BLaER1 treated with 17β-estradiol and CSF1 and Interleukin-3, amounts not matched to agents 10 nM and 100 nM (cell line): ENCODE measurements around the gene SLC12A4.

ENCODE experiments used
- H3K27ac ChIP-seq, 11 experiments: shearing (Covaris generic); formaldehyde crosslinking; 2 replicates each; pipeline ENCODE4 v1.8.1; 2022
- H3K27me3 ChIP-seq, 11 experiments: shearing (Covaris generic); formaldehyde crosslinking; 2 replicates each; pipeline ENCODE4 v1.8.1; 2022
- H3K36me3 ChIP-seq, 11 experiments: shearing (Covaris generic); formaldehyde crosslinking; 2 replicates each; pipeline ENCODE4 v1.8.1; 2022
- H3K4me1 ChIP-seq, 10 experiments: shearing (Covaris generic); formaldehyde crosslinking; 2 replicates each; pipeline ENCODE4 v1.8.1; 2022
- H3K4me2 ChIP-seq, 11 experiments: shearing (Covaris generic); formaldehyde crosslinking; 2 replicates each; pipeline ENCODE4 v1.8.1; 2022
- H3K4me3 ChIP-seq, 10 experiments: shearing (Covaris generic); formaldehyde crosslinking; 2 replicates each; pipeline ENCODE4 v1.8.1; 2022
- H3K9ac ChIP-seq, 11 experiments: shearing (Covaris generic); formaldehyde crosslinking; 2 replicates each; pipeline ENCODE4 v1.8.1; 2022
- H3K9me3 ChIP-seq, 11 experiments: shearing (Covaris generic); formaldehyde crosslinking; replicated peaks in 1 of 11; 2 replicates each; pipeline ENCODE4 v1.8.1; 2022
- H4K20me1 ChIP-seq, 11 experiments: shearing (Covaris generic); formaldehyde crosslinking; 2 replicates each; pipeline ENCODE4 v1.8.1; 2022
- Cebpa-rat ChIP-seq, 11 experiments: shearing (Covaris generic); IDR thresholded peaks; 2 replicates each; pipeline ENCODE4 v1.8.1; 2022

Gene SLC12A4

GRCh38 chr16:67951485-67951884 is 17.0 kb downstream of the SLC12A4 start:
- H3K9me3 ChIP-seq, result no peaks in the 10 kb centered on the region
- no peaks in the 10 kb centered on the region for H3K27me3 ChIP-seq
- H3K27ac ChIP-seq, result no peak overlapping the region
- H3K4me3 ChIP-seq, result no peak overlapping the region
- no peak overlapping the region; a peak in 1 of 22 replicates for H3K9ac ChIP-seq
- peaks cover 0 to 42% (median 0%) of the 10 kb centered on the region in 11 experiments; a peak in 3 of 22 replicates for H4K20me1 ChIP-seq
- TF ChIP-seq Cebpa-rat (IDR thresholded peaks at IDR 0.05), result no peak
- H3K4me1 ChIP-seq, result peaks cover 0 to 13% (median 5%) of the 10 kb centered on the region in 10 experiments; a peak in 10 of 20 replicates
- H3K36me3 ChIP-seq, result peaks cover 15 to 99% (median 71%) of the 10 kb centered on the region in 11 experiments; a peak in 20 of 22 replicates
- H3K4me2 ChIP-seq, result no peak overlapping the region

- H3K27me3 ChIP-seq, result no peaks in the 10 kb centered on the region
- TF ChIP-seq Cebpa-rat (IDR thresholded peaks at IDR 0.05), result no peak
- no peak overlapping the region for H3K4me3 ChIP-seq
- H4K20me1 ChIP-seq, result peaks cover 0 to 46% (median 0%) of the 10 kb centered on the region in 11 experiments; a peak in 3 of 22 replicates
- no peak overlapping the region for H3K4me2 ChIP-seq
- H3K36me3 ChIP-seq, result peaks cover 24 to 99% (median 82%) of the 10 kb centered on the region in 11 experiments
- no peaks in the 10 kb centered on the region for H3K9me3 ChIP-seq
- H3K9ac ChIP-seq, result no peak overlapping the region
- peaks cover 0 to 17% (median 8%) of the 10 kb centered on the region in 10 experiments; a peak in 10 of 20 replicates for H3K4me1 ChIP-seq
- no peak overlapping the region for H3K27ac ChIP-seq
These were observed 18.0 kb downstream of the SLC12A4 start for GRCh38 chr16:67950335-67950843.

GRCh38 chr16:67949645-67950044 is 18.8 kb downstream of the SLC12A4 start:
- Histone ChIP-seq H3K9me3 (no peaks in the 10 kb centered on the region), H3K36me3 (peaks cover 25 to 99% (median 83%) of the 10 kb centered on the region in 11 experiments), H3K4me3 (no peak overlapping the region), H3K9ac (no peak overlapping the region), H3K4me2 (no peak overlapping the region), H4K20me1 (peaks cover 0 to 49% (median 0%) of the 10 kb centered on the region in 11 experiments; a peak in 4 of 22 replicates), H3K27ac (no peak overlapping the region), H3K27me3 (no peaks in the 10 kb centered on the region), H3K4me1 (peaks cover 0 to 17% (median 8%) of the 10 kb centered on the region in 10 experiments; a peak in 10 of 20 replicates)
- TF ChIP-seq Cebpa-rat (IDR thresholded peaks at IDR 0.05), result no peak

GRCh38 chr16:67948015-67948414 is 20.4 kb downstream of the SLC12A4 start:
- H3K36me3 ChIP-seq, result peaks cover 21 to 96% (median 79%) of the 10 kb centered on the region in 11 experiments; a peak in 21 of 22 replicates

GRCh38 chr16:67946966-67947558 is 21.4 kb downstream of the SLC12A4 start:
- Histone ChIP-seq H3K36me3 (peaks cover 21 to 96% (median 86%) of the 10 kb centered on the region in 11 experiments; a peak in 21 of 22 replicates), H3K27me3 (no peaks in the 10 kb centered on the region), H3K9ac (peak overlapping the region in 2 of 11 experiments; percentile 19 to 37; a peak in 1 of 22 replicates), H3K27ac (peak overlapping the region in 2 of 11 experiments; percentile 12 to 17; a peak in 1 of 22 replicates), H4K20me1 (peaks cover 0 to 69% (median 0%) of the 10 kb centered on the region in 11 experiments; a peak in 7 of 22 replicates), H3K4me3 (no peak overlapping the region), H3K4me2 (peak overlapping the region in 6 of 11 experiments; percentile 5 to 41 (median 24); a peak in 6 of 22 replicates), H3K9me3 (no peaks in the 10 kb centered on the region), H3K4me1 (peaks cover 0 to 16% (median 13%) of the 10 kb centered on the region in 10 experiments; a peak in 17 of 20 replicates)
- no peak for TF ChIP-seq Cebpa-rat (IDR thresholded peaks at IDR 0.05)

More at GRCh38 chr16:67948015-67948414, 20.4 kb downstream of the SLC12A4 start:
- H3K9me3 ChIP-seq, result no peaks in the 10 kb centered on the region
- peaks cover 0 to 60% (median 0%) of the 10 kb centered on the region in 11 experiments; a peak in 4 of 22 replicates for H4K20me1 ChIP-seq
- TF ChIP-seq Cebpa-rat (IDR thresholded peaks at IDR 0.05), result no peak
- H3K4me1 ChIP-seq, result peaks cover 0 to 10% (median 8%) of the 10 kb centered on the region in 10 experiments; a peak in 9 of 20 replicates
- no peaks in the 10 kb centered on the region for H3K27me3 ChIP-seq
- H3K4me3 ChIP-seq, result no peak overlapping the region
- no peak overlapping the region for H3K4me2 ChIP-seq
- no peak overlapping the region for H3K9ac ChIP-seq
- no peak overlapping the region for H3K27ac ChIP-seq

- H3K9ac ChIP-seq, result 0 out of 22 replicates have a peak overlapping the region, but pooled peaks of 1 of the 11 experiments have one; percentile 37
- peaks cover 8 to 26% (median 21%) of the 10 kb centered on the region in 10 experiments for H3K4me1 ChIP-seq
- peaks cover 14 to 90% (median 77%) of the 10 kb centered on the region in 11 experiments; a peak in 21 of 22 replicates for H3K36me3 ChIP-seq
- H3K4me2 ChIP-seq, result peak overlapping the region in 5 of 11 experiments; percentile 5 to 41 (median 29); a peak in 5 of 22 replicates
- no peak for TF ChIP-seq Cebpa-rat (IDR thresholded peaks at IDR 0.05)
- H3K27ac ChIP-seq, result 0 out of 22 replicates have a peak overlapping the region, but pooled peaks of 1 of the 11 experiments have one; percentile 12
- no peaks in the 10 kb centered on the region for H3K27me3 ChIP-seq
- peaks cover 0 to 63% (median 0%) of the 10 kb centered on the region in 11 experiments; a peak in 7 of 22 replicates for H4K20me1 ChIP-seq
- H3K4me3 ChIP-seq, result no peak overlapping the region
- H3K9me3 ChIP-seq, result no peaks in the 10 kb centered on the region
These were observed 22.3 kb downstream of the SLC12A4 start for GRCh38 chr16:67946128-67946569.

GRCh38 chr16:67945392-67945933 is 23.0 kb downstream of the SLC12A4 start:
- no peak for TF ChIP-seq Cebpa-rat (IDR thresholded peaks at IDR 0.05)
- H3K4me1 ChIP-seq, result peaks cover 9 to 32% (median 24%) of the 10 kb centered on the region in 10 experiments
- H3K4me3 ChIP-seq, result no peak overlapping the region
- H3K27me3 ChIP-seq, result no peaks in the 10 kb centered on the region
- H3K9ac ChIP-seq, result no peak overlapping the region
- no peak overlapping the region for H3K4me2 ChIP-seq
- no peak overlapping the region for H3K27ac ChIP-seq
- H3K9me3 ChIP-seq, result no peaks in the 10 kb centered on the region
- H3K36me3 ChIP-seq, result peaks cover 14 to 87% (median 70%) of the 10 kb centered on the region in 11 experiments; a peak in 21 of 22 replicates
- H4K20me1 ChIP-seq, result peaks cover 0 to 60% (median 0%) of the 10 kb centered on the region in 11 experiments; a peak in 7 of 22 replicates

GRCh38 chr16:67944690-67945391 is 23.6 kb downstream of the SLC12A4 start:
- H3K36me3 ChIP-seq, result peaks cover 14 to 83% (median 66%) of the 10 kb centered on the region in 11 experiments; a peak in 21 of 22 replicates
- H3K9ac ChIP-seq, result no peak overlapping the region
- no peak overlapping the region for H3K4me3 ChIP-seq
- no peak for TF ChIP-seq Cebpa-rat (IDR thresholded peaks at IDR 0.05)
- peaks cover 15 to 39% (median 30%) of the 10 kb centered on the region in 10 experiments for H3K4me1 ChIP-seq
- H3K4me2 ChIP-seq, result no peak overlapping the region
- H3K27ac ChIP-seq, result no peak overlapping the region
- H4K20me1 ChIP-seq, result peaks cover 0 to 57% (median 0%) of the 10 kb centered on the region in 11 experiments; a peak in 7 of 22 replicates
- H3K9me3 ChIP-seq, result no peaks in the 10 kb centered on the region
- no peaks in the 10 kb centered on the region for H3K27me3 ChIP-seq
